Fibroblast of the aortic adventitia (primary cell): ENCODE measurements around the gene MRM3. TPM values are rescaled to one million over a fixed set of nuclear protein-coding genes. Genes with fewer than 3 reads are reported as not detected.
A peak's percentile ranks its signal among the peaks of the same experiment; 100 is the strongest.
"Not testable (repeated sequence)": the region's sequence is repeated elsewhere in the genome, so short reads cannot be mapped to it uniquely, and the experiment has no call there.

Experiments used
- DNase-seq: peaks from one replicate; pipeline ENCODE4 v3.0.0-alpha.2; 2010; ENCODE audit warnings: low read depth
- H3K4me3 ChIP-seq: 2 replicates; pipeline ENCODE4 v1.5.1; 2011; ENCODE audit warnings: low read depth, mild to moderate bottlenecking, control low read depth, low read length, moderate library complexity
- CTCF ChIP-seq: IDR thresholded peaks from 2 replicates; pipeline ENCODE4 v1.5.1; 2011; ENCODE audit warnings: mild to moderate bottlenecking, low read length, control low read depth, inconsistent platforms; ENCODE audit not compliant: insufficient read depth
- total RNA-seq: library from RNA; depleted of rRNA; stranded (reverse); fragments of >200 nt; gene quantifications from 2 replicates; pipeline ENCODE4 v1.2.3, GENCODE V29; 2012; ENCODE audit warnings: low replicate concordance

Gene MRM3
- total RNA-seq, 1 donor, result 15.8 TPM

- H3K4me3 ChIP-seq, result peak overlapping the region; percentile 84
- no peak for TF ChIP-seq CTCF
- no peak for DNase-seq
These were observed 31.6 kb upstream of the MRM3 start for GRCh38 chr17:750431-751037.

GRCh38 chr17:751269-752001, 30.7 kb upstream of the MRM3 start:
- peak overlapping the region; percentile 84 for H3K4me3 ChIP-seq
- DNase-seq, result peak; percentile 40
- TF ChIP-seq CTCF, result no peak

- TF ChIP-seq CTCF, result peak; percentile 91
- DNase-seq, result peak; percentile 82
- peak within 1 kb of the TSS; percentile 84 for H3K4me3 ChIP-seq
These were observed 30.0 kb upstream of the MRM3 start, which contains the start of gene GEMIN4 for GRCh38 chr17:752002-752619. TSS of gene GEMIN4 (minus strand) at chr17:752264. CDS start at chr17:752142, 122 bp downstream.

GRCh38 chr17:752620-753219, 29.4 kb upstream of the MRM3 start:
- peak overlapping the region; percentile 84 for H3K4me3 ChIP-seq
- peak; percentile 73 for DNase-seq
- TF ChIP-seq CTCF, result no peak

GRCh38 chr17:753418-753817, 28.7 kb upstream of the MRM3 start:
- no peak overlapping the region for H3K4me3 ChIP-seq
- TF ChIP-seq CTCF, result no peak
- no peak for DNase-seq

- not testable (repeated sequence) for DNase-seq, H3K4me3 ChIP-seq
These were observed 26.7 kb upstream of the MRM3 start for GRCh38 chr17:755319-755961.

- not testable (repeated sequence) for H3K4me3 ChIP-seq, DNase-seq
These were observed 26.1 kb upstream of the MRM3 start for GRCh38 chr17:756010-756567.
